Measurements from ENCODE around the gene APC2. TPM values are rescaled to one million over a fixed set of nuclear protein-coding genes. Genes with fewer than 3 reads are reported as not detected.

APC2 gene
- total and polyA plus RNA-seq, 2 donors (not counting 1 experiment from before 2014, with no cell fraction given), result 0.12 to 0.16 TPM

DNA sequence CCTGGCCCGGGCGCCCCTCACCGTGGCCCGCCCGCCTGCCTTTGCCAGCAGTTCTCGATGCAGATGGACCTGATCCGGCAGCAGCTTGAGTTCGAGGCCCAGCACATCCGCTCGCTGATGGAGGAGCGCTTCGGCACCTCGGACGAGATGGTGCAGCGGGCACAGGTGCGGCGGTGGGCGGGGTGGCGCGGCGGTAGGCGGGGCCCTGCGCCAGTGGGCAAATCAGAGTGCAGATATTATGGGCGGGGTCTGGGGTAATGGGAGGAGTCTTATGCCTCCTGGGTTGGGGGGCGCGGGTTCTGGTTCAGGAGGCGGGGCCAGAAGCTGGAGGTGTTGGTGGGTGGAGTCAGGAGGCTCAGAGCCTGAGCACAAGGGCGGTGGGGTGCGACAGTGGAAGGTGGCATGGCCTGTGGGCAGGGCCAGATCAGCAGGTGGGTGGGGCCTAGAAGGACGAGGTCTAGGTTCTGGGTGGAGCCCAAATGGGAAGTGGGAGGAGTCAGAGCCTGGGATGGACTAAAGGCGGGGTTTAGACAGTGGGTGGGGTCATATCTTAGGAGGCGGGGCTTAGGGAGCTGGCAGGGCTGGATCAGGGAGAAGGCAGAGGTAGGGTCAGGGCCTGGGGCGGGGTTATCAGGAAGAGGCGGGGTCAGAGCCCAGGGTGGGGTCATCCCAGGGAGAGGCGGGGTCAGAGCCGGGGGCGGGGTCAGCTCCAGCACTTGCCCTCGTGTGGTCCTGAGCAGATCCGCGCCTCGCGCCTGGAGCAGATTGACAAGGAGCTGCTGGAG, 5.6 kb downstream of the APC2 start:
- H3K36me3 ChIP-seq (replicated peaks in 1 of 2; ENCODE audit: control extremely low read depth in 1 of 2, control insufficient read depth in 1 of 2, extremely low read depth in 1 of 2, insufficient read depth in 2 of 2, low read length in 1 of 2), result no peaks in the 10 kb centered on the region
- ChIA-PET POLR2A (interaction anchor here (0.6 kb wide), 2 partner anchors 35 to 398 kb away, joined by 5 to 7 read pairs; partner anchors contain the start of gene REEP6), CTCF (interaction anchor here (1.2 to 2.8 kb wide), 2 partner anchors 11 to 13 kb away, joined by 3 to 11 read pairs; no protein-coding TSS in a partner anchor)
- H2AFZ ChIP-seq (ENCODE audit: insufficient read depth, low read depth, low read length, poor library complexity, severe bottlenecking), result no peak overlapping the region
- peaks cover 8% of the 10 kb centered on the region for H4K20me1 ChIP-seq (ENCODE audit: control insufficient read depth, insufficient read depth, low read length, poor library complexity, severe bottlenecking)
- DNase-seq (peak; percentile 68), ATAC-seq (ENCODE audit: low read depth) (peak; percentile 67)
- TF ChIP-seq, protein P1, sequence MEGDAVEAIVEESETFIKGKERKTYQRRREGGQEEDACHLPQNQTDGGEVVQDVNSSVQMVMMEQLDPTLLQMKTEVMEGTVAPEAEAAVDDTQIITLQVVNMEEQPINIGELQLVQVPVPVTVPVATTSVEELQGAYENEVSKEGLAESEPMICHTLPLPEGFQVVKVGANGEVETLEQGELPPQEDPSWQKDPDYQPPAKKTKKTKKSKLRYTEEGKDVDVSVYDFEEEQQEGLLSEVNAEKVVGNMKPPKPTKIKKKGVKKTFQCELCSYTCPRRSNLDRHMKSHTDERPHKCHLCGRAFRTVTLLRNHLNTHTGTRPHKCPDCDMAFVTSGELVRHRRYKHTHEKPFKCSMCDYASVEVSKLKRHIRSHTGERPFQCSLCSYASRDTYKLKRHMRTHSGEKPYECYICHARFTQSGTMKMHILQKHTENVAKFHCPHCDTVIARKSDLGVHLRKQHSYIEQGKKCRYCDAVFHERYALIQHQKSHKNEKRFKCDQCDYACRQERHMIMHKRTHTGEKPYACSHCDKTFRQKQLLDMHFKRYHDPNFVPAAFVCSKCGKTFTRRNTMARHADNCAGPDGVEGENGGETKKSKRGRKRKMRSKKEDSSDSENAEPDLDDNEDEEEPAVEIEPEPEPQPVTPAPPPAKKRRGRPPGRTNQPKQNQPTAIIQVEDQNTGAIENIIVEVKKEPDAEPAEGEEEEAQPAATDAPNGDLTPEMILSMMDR (IDR thresholded peaks at IDR 0.05), result no peak
- TF ChIP-seq EZH2 (IDR thresholded peaks at IDR 0.05; ENCODE audit: borderline replicate concordance, insufficient read depth, low read depth, low read length, poor library complexity, severe bottlenecking), result no peak
- H3K9me3 Mint-ChIP-seq (ENCODE audit: insufficient read depth), result no peaks in the 10 kb centered on the region
- intact Hi-C loops (cut with micrococcal nuclease), result loop anchor here (2.0 kb wide), 1 partner anchor 35 kb away; the partner anchor contains the start of genes PCSK4 and REEP6
- peaks cover 34% of the 10 kb centered on the region for H3K27me3 Mint-ChIP-seq
- H3K4me2 ChIP-seq (replicated peaks; ENCODE audit: low read depth, low read length, poor library complexity, severe bottlenecking), result peak overlapping the region; percentile 80
- no peaks in the 10 kb centered on the region for H3K79me2 ChIP-seq (ENCODE audit: control insufficient read depth, insufficient read depth, low read length)
- H3K9me3 ChIP-seq (ENCODE audit: control extremely low read depth in 1 of 3, control insufficient read depth in 2 of 3, insufficient read depth in 1 of 3, low read length in 2 of 3), result peaks cover 0 to 36% (median 0%) of the 10 kb centered on the region in 3 donors
- H3K4me3 Mint-ChIP-seq, result peak overlapping the region; percentile 66
- H3K27ac ChIP-seq (ENCODE audit: low read length in 2 of 2), result no peak overlapping the region
- peaks cover 33 to 35% of the 10 kb centered on the region in 2 donors for H3K4me1 ChIP-seq (ENCODE audit: control insufficient read depth in 2 of 2, insufficient read depth in 2 of 2, low read length in 2 of 2)
- 5% methylated on average over 41 of the region's 42 CpGs for WGBS (ENCODE audit: insufficient coverage)
- peaks cover 21% of the 10 kb centered on the region for H3K4me1 Mint-ChIP-seq
- H3K27ac Mint-ChIP-seq, result no peak overlapping the region
- H3K27me3 ChIP-seq (replicated peaks in 1 of 4; ENCODE audit: control extremely low read depth in 1 of 4, control insufficient read depth in 3 of 4, insufficient read depth in 4 of 4, low read length in 3 of 4), result peaks cover 0 to 69% (median 41%) of the 10 kb centered on the region in 4 experiments
- H3K4me3 ChIP-seq (ENCODE audit: control extremely low read depth in 1 of 5, extremely low read depth in 1 of 5, insufficient read depth in 1 of 5, low read depth in 2 of 5, low read length in 4 of 5), result peak overlapping the region in 3 of 5 experiments; percentile 12 to 29 (median 15)
- H3K9ac ChIP-seq (ENCODE audit: low read length), result peak overlapping the region; percentile 54
